Neutrophil (primary cell): ENCODE measurements around the gene TMUB1.

Source experiments
- H3K27ac ChIP-seq: fragments of 200-600 bp; sonication (generic); 2 replicates; pipeline ENCODE4 v1.5.1; 2016; ENCODE audit warnings: mild to moderate bottlenecking, moderate library complexity
- H3K27me3 ChIP-seq: fragments of 200-600 bp; sonication (generic); 2 replicates; pipeline ENCODE4 v1.6.0; 2016; ENCODE audit warnings: mild to moderate bottlenecking
- H3K36me3 ChIP-seq: fragments of 200-600 bp; sonication (generic); 2 replicates; pipeline ENCODE4 v1.5.1; 2017
- H3K4me1 ChIP-seq, 2 experiments: fragments of 200-600 bp in 1 of 2; sonication (generic) in 1 of 2; 1 replicate in 1 of 2; 2 replicates in 1 of 2; pipeline versions ENCODE4 v1.5.1 to v1.6.1; 2013 to 2016; ENCODE audit warnings: low read depth in 1 of 2, low read length in 1 of 2, mild to moderate bottlenecking in 1 of 2, moderate library complexity in 1 of 2; ENCODE audit not compliant: control insufficient read depth in 1 of 2, insufficient read depth in 1 of 2
- H3K4me3 ChIP-seq, 2 experiments: fragments of 200-600 bp in 1 of 2; sonication (generic) in 1 of 2; 1 replicate in 1 of 2; 2 replicates in 1 of 2; pipeline ENCODE4 v1.5.1; 2013 to 2016; ENCODE audit warnings: low read depth in 1 of 2, low read length in 1 of 2, mild to moderate bottlenecking in 1 of 2, moderate library complexity in 1 of 2
- H3K9me3 ChIP-seq: fragments of 200-600 bp; sonication (generic); 2 replicates; pipeline ENCODE4 v1.5.1; 2016
- TF ChIP-seq, protein P1 (sequence below): fragments of 200-600 bp; sonication (generic); IDR thresholded peaks from 2 replicates; pipeline ENCODE4 v1.5.1; 2016; ENCODE audit warnings: antibody characterized with exemption

TMUB1 gene

DNA sequence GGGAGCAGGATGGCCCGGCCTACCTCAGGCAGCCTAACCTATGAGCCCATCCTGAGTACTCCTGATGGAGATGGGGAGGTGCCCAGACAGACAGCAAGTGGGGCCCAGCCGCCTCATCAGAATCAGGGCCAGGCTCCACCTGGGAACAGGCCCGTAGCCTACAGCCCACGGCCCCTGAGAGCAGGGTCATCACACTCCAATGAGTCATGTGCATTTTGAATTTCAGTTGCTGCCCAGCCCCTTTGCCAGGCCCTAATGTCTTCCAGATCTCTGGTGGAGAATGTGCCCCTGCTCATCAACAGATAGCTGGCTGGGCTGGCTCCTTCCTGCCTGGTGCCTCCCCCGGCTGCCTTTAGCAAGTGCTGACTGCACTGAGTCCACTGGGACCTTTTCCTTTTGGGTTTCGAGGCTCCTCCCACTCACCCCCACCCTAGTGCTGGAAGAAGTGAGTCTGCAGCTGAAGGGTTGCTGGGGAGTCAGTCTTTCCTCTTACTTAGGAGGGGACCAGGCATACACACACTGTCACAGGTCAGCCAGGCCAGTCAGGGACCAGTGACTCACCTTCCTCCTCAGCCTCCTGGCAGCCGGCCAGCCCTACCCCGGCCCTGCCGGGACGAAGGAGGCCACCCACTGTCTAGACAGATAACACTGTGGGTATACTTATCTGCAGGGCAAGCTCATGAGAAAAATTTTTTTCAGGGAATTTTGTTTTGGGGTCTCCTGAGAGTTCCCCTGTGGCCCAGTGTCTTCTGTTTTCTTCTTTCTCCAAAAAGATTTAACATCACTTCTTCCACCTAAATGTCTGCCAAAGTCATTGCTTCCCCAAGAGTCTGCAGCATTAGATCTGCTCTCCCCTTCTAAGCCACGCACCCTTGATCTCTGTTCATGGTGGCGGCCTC lies 44.1 kb downstream of the TMUB1 start:
- Histone ChIP-seq H3K9me3 (no peaks in the 10 kb centered on the region), H3K4me3 (no peak overlapping the region), H3K27me3 (no peaks in the 10 kb centered on the region), H3K4me1 (no peaks in the 10 kb centered on the region), H3K27ac (no peak overlapping the region), H3K36me3 (peaks cover 39% of the 10 kb centered on the region)
- TF ChIP-seq, protein P1, sequence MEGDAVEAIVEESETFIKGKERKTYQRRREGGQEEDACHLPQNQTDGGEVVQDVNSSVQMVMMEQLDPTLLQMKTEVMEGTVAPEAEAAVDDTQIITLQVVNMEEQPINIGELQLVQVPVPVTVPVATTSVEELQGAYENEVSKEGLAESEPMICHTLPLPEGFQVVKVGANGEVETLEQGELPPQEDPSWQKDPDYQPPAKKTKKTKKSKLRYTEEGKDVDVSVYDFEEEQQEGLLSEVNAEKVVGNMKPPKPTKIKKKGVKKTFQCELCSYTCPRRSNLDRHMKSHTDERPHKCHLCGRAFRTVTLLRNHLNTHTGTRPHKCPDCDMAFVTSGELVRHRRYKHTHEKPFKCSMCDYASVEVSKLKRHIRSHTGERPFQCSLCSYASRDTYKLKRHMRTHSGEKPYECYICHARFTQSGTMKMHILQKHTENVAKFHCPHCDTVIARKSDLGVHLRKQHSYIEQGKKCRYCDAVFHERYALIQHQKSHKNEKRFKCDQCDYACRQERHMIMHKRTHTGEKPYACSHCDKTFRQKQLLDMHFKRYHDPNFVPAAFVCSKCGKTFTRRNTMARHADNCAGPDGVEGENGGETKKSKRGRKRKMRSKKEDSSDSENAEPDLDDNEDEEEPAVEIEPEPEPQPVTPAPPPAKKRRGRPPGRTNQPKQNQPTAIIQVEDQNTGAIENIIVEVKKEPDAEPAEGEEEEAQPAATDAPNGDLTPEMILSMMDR = no peak

DNA sequence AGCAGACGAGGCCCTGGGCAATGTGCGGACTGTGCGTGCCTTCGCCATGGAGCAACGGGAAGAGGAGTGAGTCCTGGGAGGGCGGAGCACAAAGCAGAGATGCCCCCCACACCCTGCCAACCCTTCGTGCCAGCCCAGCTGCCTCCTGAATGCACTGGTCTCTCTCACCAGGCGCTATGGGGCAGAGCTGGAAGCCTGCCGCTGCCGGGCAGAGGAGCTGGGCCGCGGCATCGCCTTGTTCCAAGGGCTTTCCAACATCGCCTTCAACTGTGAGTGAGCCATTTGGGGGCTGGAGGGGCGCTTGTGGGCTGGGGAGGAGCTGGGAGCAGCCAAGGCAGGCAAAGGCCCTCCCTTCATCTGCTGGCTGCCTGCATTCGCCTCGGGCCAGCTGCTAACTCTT lies 47.4 kb downstream of the TMUB1 start:
- H3K36me3 ChIP-seq = peaks cover 40% of the 10 kb centered on the region

DNA sequence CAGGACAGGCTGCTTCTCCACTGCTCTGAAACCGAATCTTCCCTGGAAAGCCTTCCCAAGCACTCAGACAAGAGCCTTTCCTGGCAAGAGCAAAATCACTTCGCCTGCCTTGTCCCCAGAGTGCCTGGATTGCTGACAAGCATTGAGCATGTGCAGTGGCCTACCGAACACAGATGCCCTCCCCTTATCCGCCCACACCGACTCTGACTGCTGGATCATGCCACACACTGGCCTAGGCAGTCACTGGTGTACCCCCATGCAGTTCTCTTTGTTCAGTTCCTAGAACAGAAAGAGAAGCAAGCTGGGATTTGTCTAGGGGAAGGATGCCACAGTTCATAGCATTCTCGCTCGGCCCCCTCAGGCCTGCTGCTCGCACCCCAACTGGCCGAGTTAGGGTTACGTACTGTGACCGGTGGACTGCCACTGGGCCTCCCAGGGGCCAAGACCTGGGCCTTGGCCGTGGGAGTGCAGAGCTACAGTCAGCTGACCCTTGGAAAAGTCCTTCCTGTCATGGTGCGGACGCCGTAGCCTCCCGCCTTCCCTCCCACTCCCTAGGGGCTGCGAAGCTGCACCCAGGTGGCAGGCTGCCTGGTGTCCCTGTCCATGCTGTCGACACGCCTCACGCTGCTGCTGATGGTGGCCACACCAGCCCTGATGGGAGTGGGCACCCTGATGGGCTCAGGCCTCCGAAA lies 48.1 kb downstream of the TMUB1 start:
- Histone ChIP-seq H3K36me3 (peaks cover 40% of the 10 kb centered on the region), H3K27me3 (no peaks in the 10 kb centered on the region), H3K9me3 (no peaks in the 10 kb centered on the region), H3K4me1 (peaks cover 0 to 3% of the 10 kb centered on the region in 2 experiments), H3K4me3 (no peak overlapping the region), H3K27ac (no peak overlapping the region)
- TF ChIP-seq, protein P1 = no peak

More for the DNA sequence above, 47.4 kb downstream of the TMUB1 start:
- no peaks in the 10 kb centered on the region for H3K9me3 ChIP-seq
- peaks cover 0 to 3% of the 10 kb centered on the region in 2 experiments for H3K4me1 ChIP-seq
- no peak overlapping the region for H3K4me3 ChIP-seq
- no peaks in the 10 kb centered on the region for H3K27me3 ChIP-seq
- H3K27ac ChIP-seq = no peak overlapping the region
- TF ChIP-seq, protein P1 = no peak

DNA sequence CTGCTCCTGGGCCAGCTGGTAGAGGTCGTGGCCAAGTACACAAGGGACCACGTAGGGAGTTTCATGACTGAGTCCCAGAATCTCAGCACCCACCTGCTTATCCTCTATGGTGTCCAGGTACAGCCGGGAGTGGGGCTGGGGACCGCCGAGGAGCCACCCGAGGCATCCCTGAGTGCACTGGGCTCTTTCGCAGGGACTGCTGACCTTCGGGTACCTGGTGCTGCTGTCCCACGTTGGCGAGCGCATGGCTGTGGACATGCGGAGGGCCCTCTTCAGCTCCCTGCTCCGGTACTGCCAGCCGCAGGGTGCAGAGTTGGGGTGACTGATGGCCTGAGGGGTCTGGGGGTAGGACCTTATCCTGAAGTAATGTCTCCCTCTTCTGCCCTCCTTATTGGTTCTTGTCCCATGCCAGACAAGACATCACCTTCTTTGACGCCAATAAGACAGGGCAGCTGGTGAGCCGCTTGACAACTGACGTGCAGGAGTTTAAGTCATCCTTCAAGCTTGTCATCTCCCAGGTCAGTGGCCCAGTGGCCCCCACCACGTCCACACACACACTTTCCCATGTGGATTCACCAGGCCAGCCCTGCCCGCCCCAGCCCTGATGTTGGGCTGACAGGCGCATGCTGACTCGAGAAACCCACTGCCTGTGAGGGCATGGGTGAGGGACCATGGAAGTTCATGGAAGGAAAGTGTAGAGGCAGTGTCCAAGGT lies 48.8 kb downstream of the TMUB1 start:
- TF ChIP-seq, protein P1 = no peak
- H3K4me1 ChIP-seq = peaks cover 0 to 3% of the 10 kb centered on the region in 2 experiments
- H3K27ac ChIP-seq = no peak overlapping the region
- H3K27me3 ChIP-seq = no peaks in the 10 kb centered on the region
- H3K9me3 ChIP-seq = no peaks in the 10 kb centered on the region
- H3K4me3 ChIP-seq = no peak overlapping the region
- peaks cover 40% of the 10 kb centered on the region for H3K36me3 ChIP-seq

DNA sequence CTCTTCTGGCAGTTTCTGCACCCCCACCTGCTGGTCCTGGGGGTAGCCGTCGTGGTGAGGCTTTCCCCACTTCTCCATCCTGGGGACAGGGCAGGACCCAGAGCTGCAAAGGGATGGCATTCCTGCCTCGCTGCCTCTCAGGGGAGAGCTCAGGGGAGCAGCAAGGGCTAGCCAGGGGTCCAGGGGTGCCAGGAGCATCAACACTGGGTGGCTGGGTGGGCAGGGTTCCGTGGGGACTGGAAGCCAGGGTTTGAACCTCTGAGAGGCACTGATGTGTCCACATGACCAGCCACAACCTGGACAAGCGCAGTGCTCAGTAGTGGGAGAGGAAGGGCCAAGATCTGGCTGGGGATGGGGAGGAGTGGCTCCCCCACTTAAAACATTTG lies 49.4 kb downstream of the TMUB1 start:
- TF ChIP-seq, protein P1 = no peak
- Histone ChIP-seq H3K36me3 (peaks cover 40% of the 10 kb centered on the region), H3K27me3 (no peaks in the 10 kb centered on the region), H3K4me1 (peaks cover 3 to 7% of the 10 kb centered on the region in 2 experiments), H3K4me3 (no peak overlapping the region), H3K9me3 (no peaks in the 10 kb centered on the region), H3K27ac (no peak overlapping the region)
